Endothelial cell of umbilical vein (primary cell): Measurements from ENCODE around the gene SIAH3. TPM values are rescaled to one million over a fixed set of nuclear protein-coding genes. Genes with fewer than 3 reads are reported as not detected.

Experiments
- BruUV-seq: library from RNA; stranded (reverse); fragments of 400-500 nt; replicated peaks from 2 replicates; lab custom pipeline; 2021; lab: Mats Ljungman, UMichigan
- CTCF ChIA-PET: fragments of 300-600, 350-600 bp; sonication (Branson Sonifier 250); formaldehyde crosslinking; loops from one replicate; lab custom pipeline; 2021; ENCODE audit warnings: antibody characterized with exemption, inconsistent platforms; lab: Charles Lee
- POLR2A ChIA-PET: fragments of 300-600, 350-600 bp; sonication (Branson Sonifier 250); formaldehyde crosslinking; loops from one replicate; lab custom pipeline; 2021; ENCODE audit warnings: antibody characterized with exemption, inconsistent platforms; lab: Charles Lee
- DNase-seq: peaks from one replicate; pipeline ENCODE4 v3.0.0-alpha.2; 2011; ENCODE audit warnings: low read depth, low spot score
- FAIRE-seq: peaks from 2 replicates; lab custom pipeline; 2011; peaks lifted over from hg19 to GRCh38; lab: Jason Lieb, UNC
- H2AFZ ChIP-seq: 2 replicates; pipeline ENCODE4 v1.6.0; 2012; ENCODE audit warnings: low read depth, low read length, control low read depth, inconsistent platforms
- H3K27ac ChIP-seq: 2 replicates; pipeline ENCODE4 v1.5.1; 2011; ENCODE audit warnings: low read depth, mild to moderate bottlenecking, control low read depth, low read length, moderate library complexity; ENCODE audit not compliant: insufficient read depth
- H3K27me3 ChIP-seq, 2 experiments: 2 replicates each; pipeline versions ENCODE4 v1.6.0 to v1.6.1; 2011; ENCODE audit warnings: low read length in 2 of 2, mixed read lengths in 1 of 2; ENCODE audit not compliant: control insufficient read depth in 2 of 2, insufficient read depth in 2 of 2
- H3K36me3 ChIP-seq, 2 experiments: 2 replicates in 1 of 2; 3 replicates in 1 of 2; pipeline ENCODE4 v1.5.1; 2011; ENCODE audit warnings: low read length in 2 of 2, mild to moderate bottlenecking in 1 of 2, moderate library complexity in 1 of 2; ENCODE audit not compliant: control insufficient read depth in 2 of 2, insufficient read depth in 2 of 2; ENCODE audit errors: extremely low read depth in 1 of 2
- H3K4me1 ChIP-seq: 3 replicates; pipeline ENCODE4 v1.5.1; 2011; ENCODE audit warnings: mild to moderate bottlenecking, low read length; ENCODE audit not compliant: control insufficient read depth, insufficient read depth; ENCODE audit errors: extremely low read depth
- H3K4me2 ChIP-seq: 2 replicates; pipeline ENCODE4 v1.6.1; 2011; ENCODE audit warnings: low read length, control low read depth, mixed read lengths; ENCODE audit not compliant: insufficient read depth
- H3K4me3 ChIP-seq, 3 experiments: fragments of 200-600 bp in 1 of 3; sonication (generic), shearing (Covaris generic) in 1 of 3; replicated peaks in 1 of 3; 2 replicates each; pipeline ENCODE4 v1.5.1; 2011 to 2016; ENCODE audit warnings: control low read depth in 3 of 3, low read length in 3 of 3, mild to moderate bottlenecking in 2 of 3, inconsistent platforms in 1 of 3, low read depth in 1 of 3, moderate library complexity in 1 of 3; ENCODE audit not compliant: insufficient read depth in 1 of 3
- H3K79me2 ChIP-seq: 2 replicates; pipeline ENCODE4 v1.6.0; 2012; ENCODE audit warnings: low read length, inconsistent platforms; ENCODE audit not compliant: control insufficient read depth, insufficient read depth
- H3K9ac ChIP-seq: replicated peaks from 2 replicates; pipeline ENCODE3; 2011; ENCODE audit warnings: low read length, control low read depth; ENCODE audit not compliant: insufficient read depth; ENCODE audit errors: extremely low read depth
- H3K9me1 ChIP-seq: replicated peaks from 3 replicates; pipeline ENCODE4 v1.6.0; 2011; ENCODE audit warnings: mild to moderate bottlenecking, low read length; ENCODE audit not compliant: control insufficient read depth, insufficient read depth; ENCODE audit errors: extremely low read depth
- H3K9me3 ChIP-seq: replicated peaks from 2 replicates; pipeline ENCODE4 v1.5.1; 2012; ENCODE audit warnings: low read length, inconsistent platforms; ENCODE audit not compliant: control insufficient read depth, insufficient read depth
- H4K20me1 ChIP-seq: replicated peaks from 2 replicates; pipeline ENCODE3; 2011; ENCODE audit warnings: mild to moderate bottlenecking, low read length; ENCODE audit not compliant: control insufficient read depth, insufficient read depth; ENCODE audit errors: extremely low read depth
- CTCF ChIP-seq, 2 donors: IDR thresholded peaks; 1 replicate in 1 of 2; 2 replicates in 1 of 2; pipeline ENCODE4 v1.5.1; 2011; ENCODE audit warnings: low read length in 2 of 2, mild to moderate bottlenecking in 2 of 2, moderate library complexity in 2 of 2, control low read depth in 1 of 2, inconsistent platforms in 1 of 2, low read depth in 1 of 2; ENCODE audit not compliant: insufficient read depth in 1 of 2; ENCODE audit errors: extremely low read depth in 1 of 2
- EZH2 ChIP-seq: IDR thresholded peaks from 2 replicates; pipeline ENCODE4 v1.6.1; 2012; ENCODE audit warnings: borderline replicate concordance, low read depth, mild to moderate bottlenecking, moderate library complexity, low read length, inconsistent platforms; ENCODE audit not compliant: severe bottlenecking
- FOS ChIP-seq: IDR thresholded peaks from 2 replicates; pipeline ENCODE4 v1.6.1; 2011; ENCODE audit warnings: mild to moderate bottlenecking, low read length, moderate library complexity, borderline replicate concordance; ENCODE audit not compliant: insufficient read depth
- GATA2 ChIP-seq: IDR thresholded peaks from 2 replicates; pipeline ENCODE4 v1.7.0; 2011; ENCODE audit warnings: low read depth, mild to moderate bottlenecking, moderate library complexity, mixed read lengths, low read length; ENCODE audit not compliant: insufficient read length, insufficient read depth
- JUN ChIP-seq: IDR thresholded peaks from 2 replicates; pipeline ENCODE4 v1.6.1; 2011; ENCODE audit warnings: borderline replicate concordance, low read depth; ENCODE audit not compliant: insufficient read length, insufficient read depth
- MAX ChIP-seq: IDR thresholded peaks from 2 replicates; pipeline ENCODE4 v1.6.1; 2011; ENCODE audit not compliant: insufficient read depth, insufficient read length
- MYC ChIP-seq: IDR thresholded peaks from one replicate; pipeline ENCODE4 v1.6.1; 2011; ENCODE audit warnings: mild to moderate bottlenecking, low read depth, low read length
- POLR2A ChIP-seq: IDR thresholded peaks from 2 replicates; pipeline ENCODE4 v1.6.1; 2012; ENCODE audit warnings: low read depth, mild to moderate bottlenecking, control low read depth, low read length
- POLR2AphosphoS5 ChIP-seq: IDR thresholded peaks from 2 replicates; pipeline ENCODE4 v1.6.1; 2012; ENCODE audit warnings: low read depth, mild to moderate bottlenecking, control low read depth, low read length, moderate library complexity; ENCODE audit not compliant: insufficient read depth
- dilution Hi-C: fragments of 300-500 bp; cut with MboI; formaldehyde crosslinking; loops from one replicate; pipeline ENCODE4 v1.15.0; 2019; ENCODE audit warnings: low sequenced_read_pairs; ENCODE audit not compliant: extremely low pct_ligation_motif_present
- intact Hi-C: fragments of 100-400 bp; cut with micrococcal nuclease; formaldehyde crosslinking; loops from one replicate; pipeline ENCODE4 v1.10.0; 2022
- polyA plus RNA-seq, 4 experiments: library from polyadenylated mRNA; depleted of rRNA in 3 of 4; stranded (reverse) in 3 of 4; unstranded in 1 of 4; fragments of >200 nt; gene quantifications; 2 replicates each; pipeline versions ENCODE4 v1.2.1 to v1.2.3, GENCODE V29; 2011 to 2012; ENCODE audit warnings: missing spikeins in 1 of 4
- total RNA-seq: library from RNA; stranded (reverse); gene quantifications from 2 replicates; pipeline ENCODE4 v1.2.3, GENCODE V29; 2021

The SIAH3 gene
- total and polyA plus RNA-seq, 2 donors (not counting 3 experiments of a cell fraction or from before 2014, with no cell fraction given): 0.03 TPM; not detected in 1

- FAIRE-seq (no peak), DNase-seq (no peak)
- Histone ChIP-seq H3K9ac (no peak overlapping the region), H3K4me2 (no peak overlapping the region), H3K9me3 (no peaks in the 10 kb centered on the region), H3K4me3 (no peak overlapping the region), H3K36me3 (no peaks in the 10 kb centered on the region), H3K27me3 (no peaks in the 10 kb centered on the region), H4K20me1 (no peaks in the 10 kb centered on the region), H3K79me2 (no peaks in the 10 kb centered on the region), H2AFZ (no peak overlapping the region), H3K27ac (no peak overlapping the region), H3K9me1 (no peaks in the 10 kb centered on the region), H3K4me1 (no peaks in the 10 kb centered on the region)
- no TSS peak for BruUV-seq
- TF ChIP-seq EZH2: no peak
- peak in 1 of 2 donors; percentile 1 for TF ChIP-seq CTCF (IDR thresholded peaks at IDR 0.05; ENCODE audit: extremely low read depth in 1 of 2, insufficient read depth in 1 of 2, low read depth in 1 of 2, low read length in 2 of 2)
- ChIA-PET POLR2A (no interaction called here), CTCF (no interaction called here)
- dilution Hi-C loops: no loop called here
- intact Hi-C loops: no loop called here
These were observed 114.0 kb downstream of the SIAH3 start for GRCh38 chr13:45737571-45738017.

- no peak for FAIRE-seq
- Histone ChIP-seq H3K9ac (no peak overlapping the region), H4K20me1 (no peaks in the 10 kb centered on the region), H3K4me2 (no peak overlapping the region), H3K27ac (no peak overlapping the region), H3K36me3 (no peaks in the 10 kb centered on the region), H3K79me2 (no peaks in the 10 kb centered on the region), H3K4me3 (no peak overlapping the region), H3K4me1 (no peaks in the 10 kb centered on the region), H3K9me3 (no peaks in the 10 kb centered on the region), H2AFZ (no peak overlapping the region), H3K9me1 (no peaks in the 10 kb centered on the region), H3K27me3 (no peaks in the 10 kb centered on the region)
- no peak for DNase-seq
- intact Hi-C loops: no loop called here
- CTCF ChIA-PET: interaction anchor here (0.8 to 1.1 kb wide), 2 partner anchors 16 to 32 kb away, joined by 3 read pairs; no protein-coding TSS in a partner anchor
- TF ChIP-seq FOS: no peak
- TF ChIP-seq POLR2AphosphoS5: no peak
- no peak for TF ChIP-seq MAX
- no peak for TF ChIP-seq MYC
- no peak for TF ChIP-seq CTCF (IDR thresholded peaks at IDR 0.05; ENCODE audit: extremely low read depth in 1 of 2, insufficient read depth in 1 of 2, low read depth in 1 of 2, low read length in 2 of 2)
- TF ChIP-seq EZH2: no peak
- no peak for TF ChIP-seq POLR2A
- no peak for TF ChIP-seq GATA2
- TF ChIP-seq JUN: no peak
- POLR2A ChIA-PET: no interaction called here
- dilution Hi-C loops: no loop called here
- BruUV-seq: no TSS peak
These were observed 118.2 kb downstream of the SIAH3 start for GRCh38 chr13:45733361-45733760.
